Hepatocyte (in vitro differentiated cells): ENCODE results near the gene GARIN5B.

ENCODE experiments used
- EZH2 ChIP-seq: fragments of 200-600 bp; sonication (generic); IDR thresholded peaks from 2 replicates; pipeline ENCODE4 v1.6.1; 2016; ENCODE audit warnings: antibody characterized with exemption, mild to moderate bottlenecking, borderline replicate concordance
- TF ChIP-seq, protein P1 (sequence below): fragments of 200-600 bp; sonication (generic); IDR thresholded peaks from 2 replicates; pipeline ENCODE4 v1.5.1; 2016; ENCODE audit warnings: antibody characterized with exemption, mild to moderate bottlenecking; ENCODE audit not compliant: poor library complexity

DNA sequence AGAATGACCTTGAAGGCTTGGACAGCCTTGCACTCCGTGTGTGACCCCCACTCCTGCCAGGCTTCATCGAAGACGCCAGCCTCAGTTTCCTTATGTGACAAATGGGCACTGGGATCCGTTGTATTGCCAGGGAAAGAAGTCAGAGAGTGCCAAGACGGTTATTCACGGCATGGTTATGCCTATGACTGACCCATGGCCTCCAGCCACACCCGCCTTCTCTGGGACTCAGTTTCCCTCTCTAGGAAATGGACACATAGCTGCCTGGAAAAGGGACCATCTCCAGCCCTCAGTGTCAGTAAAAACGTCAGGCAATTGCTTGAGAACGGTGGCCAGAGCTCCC, 45.4 kb upstream of the GARIN5B start:
- TF ChIP-seq EZH2 = no peak
- TF ChIP-seq, protein P1, sequence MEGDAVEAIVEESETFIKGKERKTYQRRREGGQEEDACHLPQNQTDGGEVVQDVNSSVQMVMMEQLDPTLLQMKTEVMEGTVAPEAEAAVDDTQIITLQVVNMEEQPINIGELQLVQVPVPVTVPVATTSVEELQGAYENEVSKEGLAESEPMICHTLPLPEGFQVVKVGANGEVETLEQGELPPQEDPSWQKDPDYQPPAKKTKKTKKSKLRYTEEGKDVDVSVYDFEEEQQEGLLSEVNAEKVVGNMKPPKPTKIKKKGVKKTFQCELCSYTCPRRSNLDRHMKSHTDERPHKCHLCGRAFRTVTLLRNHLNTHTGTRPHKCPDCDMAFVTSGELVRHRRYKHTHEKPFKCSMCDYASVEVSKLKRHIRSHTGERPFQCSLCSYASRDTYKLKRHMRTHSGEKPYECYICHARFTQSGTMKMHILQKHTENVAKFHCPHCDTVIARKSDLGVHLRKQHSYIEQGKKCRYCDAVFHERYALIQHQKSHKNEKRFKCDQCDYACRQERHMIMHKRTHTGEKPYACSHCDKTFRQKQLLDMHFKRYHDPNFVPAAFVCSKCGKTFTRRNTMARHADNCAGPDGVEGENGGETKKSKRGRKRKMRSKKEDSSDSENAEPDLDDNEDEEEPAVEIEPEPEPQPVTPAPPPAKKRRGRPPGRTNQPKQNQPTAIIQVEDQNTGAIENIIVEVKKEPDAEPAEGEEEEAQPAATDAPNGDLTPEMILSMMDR = no peak
